Skeletal muscle tissue (tissue), 4 donors: Measurements from ENCODE around the gene CAPN12. TPM values are rescaled to one million over a fixed set of nuclear protein-coding genes. Genes with fewer than 3 reads are reported as not detected.
A peak's percentile ranks its signal among the peaks of the same experiment; 100 is the strongest.

Experiments used
- H3K27ac ChIP-seq: one replicate; pipeline ENCODE4 v1.7.0; 2013; ENCODE audit warnings: mild to moderate bottlenecking, low read depth, low read length, inconsistent platforms
- H3K27me3 ChIP-seq, 3 donors: one replicate each; pipeline ENCODE4 v1.7.0; 2013; ENCODE audit warnings: low read length in 3 of 3; ENCODE audit not compliant: control insufficient read depth in 3 of 3, insufficient read depth in 3 of 3
- H3K36me3 ChIP-seq, 3 donors: one replicate each; pipeline ENCODE4 v1.7.0; 2013; ENCODE audit warnings: low read length in 3 of 3; ENCODE audit not compliant: control insufficient read depth in 3 of 3, insufficient read depth in 3 of 3
- H3K4me1 ChIP-seq, 3 donors: one replicate each; pipeline ENCODE4 v1.7.0; 2013; ENCODE audit warnings: low read length in 3 of 3, mild to moderate bottlenecking in 3 of 3; ENCODE audit not compliant: control insufficient read depth in 3 of 3, insufficient read depth in 3 of 3
- H3K4me3 ChIP-seq, 3 donors: one replicate each; pipeline ENCODE4 v1.7.0; 2013; ENCODE audit warnings: low read length in 3 of 3
- H3K9ac ChIP-seq, 3 donors: one replicate each; pipeline ENCODE4 v1.7.0; 2013; ENCODE audit warnings: low read length in 3 of 3, mild to moderate bottlenecking in 3 of 3, moderate library complexity in 2 of 3, low read depth in 1 of 3
- H3K9me3 ChIP-seq, 3 donors: one replicate each; pipeline ENCODE4 v1.7.0; 2013; ENCODE audit warnings: low read length in 3 of 3; ENCODE audit not compliant: control insufficient read depth in 3 of 3
- total RNA-seq: library from RNA; depleted of rRNA; stranded (reverse); fragments of >200 nt; gene quantifications from one replicate; pipeline ENCODE4 v1.2.3, GENCODE V29; 2014
- donor health status: Osteomylitis.

CAPN12 gene
- total RNA-seq, 1 donor from 2014 or later = 0.52 TPM

- H3K9ac ChIP-seq = peak overlapping the region; percentile 20 to 75 (median 69)
- H3K36me3 ChIP-seq = peaks cover 0 to 14% (median 0%) of the 10 kb centered on the region in 3 donors
- H3K27me3 ChIP-seq = no peaks in the 10 kb centered on the region
- H3K4me1 ChIP-seq = peaks cover 64 to 82% (median 71%) of the 10 kb centered on the region in 3 donors
- peak overlapping the region in 1 of 3 donors; percentile 45 for H3K4me3 ChIP-seq
- H3K27ac ChIP-seq = peak overlapping the region; percentile 72
- no peaks in the 10 kb centered on the region for H3K9me3 ChIP-seq
Measured at GRCh38 chr19:38691938-38692457, 52.3 kb downstream of the CAPN12 start.

- Histone ChIP-seq H3K36me3 (peaks cover 0 to 8% (median 0%) of the 10 kb centered on the region in 3 donors), H3K27ac (peak overlapping the region; percentile 72), H3K4me3 (no peak overlapping the region), H3K27me3 (no peaks in the 10 kb centered on the region), H3K4me1 (peaks cover 63 to 80% (median 68%) of the 10 kb centered on the region in 3 donors), H3K9ac (no peak overlapping the region), H3K9me3 (no peaks in the 10 kb centered on the region)
Measured at GRCh38 chr19:38690832-38691231, 53.4 kb downstream of the CAPN12 start.

GRCh38 chr19:38690146-38690545 lies 54.1 kb downstream of the CAPN12 start:
- Histone ChIP-seq H3K9ac (no peak overlapping the region), H3K27me3 (no peaks in the 10 kb centered on the region), H3K4me3 (no peak overlapping the region), H3K27ac (no peak overlapping the region), H3K4me1 (peaks cover 63 to 80% (median 68%) of the 10 kb centered on the region in 3 donors), H3K36me3 (peaks cover 0 to 6% (median 0%) of the 10 kb centered on the region in 3 donors), H3K9me3 (no peaks in the 10 kb centered on the region)

- no peaks in the 10 kb centered on the region for H3K9me3 ChIP-seq
- H3K4me1 ChIP-seq = peaks cover 66 to 81% (median 70%) of the 10 kb centered on the region in 3 donors
- no peak overlapping the region for H3K9ac ChIP-seq
- peaks cover 0 to 6% (median 0%) of the 10 kb centered on the region in 3 donors for H3K36me3 ChIP-seq
- no peak overlapping the region for H3K4me3 ChIP-seq
- no peaks in the 10 kb centered on the region for H3K27me3 ChIP-seq
- H3K27ac ChIP-seq = peak overlapping the region; percentile 49
Measured at GRCh38 chr19:38687837-38688378, 56.4 kb downstream of the CAPN12 start.

GRCh38 chr19:38686530-38686888 lies 57.8 kb downstream of the CAPN12 start:
- H3K9me3 ChIP-seq = no peaks in the 10 kb centered on the region
- peak overlapping the region in 1 of 3 donors; percentile 81 for H3K9ac ChIP-seq
- peaks cover 0 to 3% (median 0%) of the 10 kb centered on the region in 3 donors for H3K36me3 ChIP-seq
- H3K4me3 ChIP-seq = no peak overlapping the region
- H3K4me1 ChIP-seq = peaks cover 64 to 81% (median 68%) of the 10 kb centered on the region in 3 donors
- peak overlapping the region; percentile 90 for H3K27ac ChIP-seq
- no peaks in the 10 kb centered on the region for H3K27me3 ChIP-seq

GRCh38 chr19:38685666-38686529 lies 58.4 kb downstream of the CAPN12 start:
- Histone ChIP-seq H3K9me3 (no peaks in the 10 kb centered on the region), H3K4me1 (peaks cover 70 to 83% (median 72%) of the 10 kb centered on the region in 3 donors), H3K27me3 (no peaks in the 10 kb centered on the region), H3K4me3 (peak overlapping the region in 2 of 3 donors; percentile 28 to 36), H3K36me3 (peaks cover 0 to 3% (median 0%) of the 10 kb centered on the region in 3 donors), H3K27ac (peak overlapping the region; percentile 90), H3K9ac (peak overlapping the region; percentile 36 to 81 (median 60))

GRCh38 chr19:38684862-38685665 lies 59.2 kb downstream of the CAPN12 start:
- peak overlapping the region; percentile 90 for H3K27ac ChIP-seq
- no peaks in the 10 kb centered on the region for H3K9me3 ChIP-seq
- H3K9ac ChIP-seq = peak overlapping the region; percentile 36 to 81 (median 60)
- H3K36me3 ChIP-seq = peaks cover 0 to under 1% (median 0%) of the 10 kb centered on the region in 3 donors
- peak overlapping the region; percentile 14 to 36 (median 28) for H3K4me3 ChIP-seq
- peaks cover 76 to 83% (median 77%) of the 10 kb centered on the region in 3 donors for H3K4me1 ChIP-seq
- no peaks in the 10 kb centered on the region for H3K27me3 ChIP-seq

GRCh38 chr19:38684078-38684861 lies 60.0 kb downstream of the CAPN12 start:
- Histone ChIP-seq H3K27ac (peak overlapping the region; percentile 90), H3K9ac (peak overlapping the region; percentile 19 to 81 (median 76)), H3K9me3 (no peaks in the 10 kb centered on the region), H3K4me1 (peaks cover 82 to 87% (median 83%) of the 10 kb centered on the region in 3 donors), H3K27me3 (no peaks in the 10 kb centered on the region), H3K4me3 (peak overlapping the region; percentile 20 to 35 (median 33)), H3K36me3 (peaks cover 0 to 2% (median 0%) of the 10 kb centered on the region in 3 donors)
